DND-41 (cell line): ENCODE measurements around the gene GALK2.

Experiments
- EZH2 ChIP-seq: IDR thresholded peaks from 3 replicates; pipeline ENCODE4 v1.6.1; 2012; ENCODE audit warnings: borderline replicate concordance, low read depth, mild to moderate bottlenecking, moderate library complexity, low read length, inconsistent platforms; ENCODE audit not compliant: severe bottlenecking
- TF ChIP-seq, protein P1 (sequence below): IDR thresholded peaks from 2 replicates; pipeline ENCODE4 v1.5.1; 2012; ENCODE audit warnings: borderline replicate concordance, low read length, moderate library complexity, mild to moderate bottlenecking; ENCODE audit not compliant: poor library complexity, severe bottlenecking; ENCODE audit errors: extremely low read depth

DNA sequence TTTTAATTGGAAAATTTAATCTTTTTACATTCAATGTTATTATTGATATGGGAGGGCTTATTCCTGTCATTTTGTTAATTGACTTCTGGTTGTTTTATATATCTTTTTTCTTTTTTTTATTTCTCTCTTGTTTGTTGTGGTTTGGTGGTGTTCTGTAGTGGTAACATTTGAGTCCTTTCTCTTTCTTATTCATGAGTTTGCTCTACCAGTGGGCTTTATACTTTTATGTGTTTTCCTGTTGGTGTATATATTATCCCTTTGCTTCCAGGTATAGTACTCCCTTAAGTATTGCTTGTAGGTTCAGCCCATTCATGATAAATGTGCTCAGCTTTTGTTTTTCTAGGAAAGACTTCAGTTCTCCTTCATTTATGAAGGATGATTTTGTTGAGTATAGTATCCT lies 57.6 kb downstream of the GALK2 start:
- TF ChIP-seq, protein P1, sequence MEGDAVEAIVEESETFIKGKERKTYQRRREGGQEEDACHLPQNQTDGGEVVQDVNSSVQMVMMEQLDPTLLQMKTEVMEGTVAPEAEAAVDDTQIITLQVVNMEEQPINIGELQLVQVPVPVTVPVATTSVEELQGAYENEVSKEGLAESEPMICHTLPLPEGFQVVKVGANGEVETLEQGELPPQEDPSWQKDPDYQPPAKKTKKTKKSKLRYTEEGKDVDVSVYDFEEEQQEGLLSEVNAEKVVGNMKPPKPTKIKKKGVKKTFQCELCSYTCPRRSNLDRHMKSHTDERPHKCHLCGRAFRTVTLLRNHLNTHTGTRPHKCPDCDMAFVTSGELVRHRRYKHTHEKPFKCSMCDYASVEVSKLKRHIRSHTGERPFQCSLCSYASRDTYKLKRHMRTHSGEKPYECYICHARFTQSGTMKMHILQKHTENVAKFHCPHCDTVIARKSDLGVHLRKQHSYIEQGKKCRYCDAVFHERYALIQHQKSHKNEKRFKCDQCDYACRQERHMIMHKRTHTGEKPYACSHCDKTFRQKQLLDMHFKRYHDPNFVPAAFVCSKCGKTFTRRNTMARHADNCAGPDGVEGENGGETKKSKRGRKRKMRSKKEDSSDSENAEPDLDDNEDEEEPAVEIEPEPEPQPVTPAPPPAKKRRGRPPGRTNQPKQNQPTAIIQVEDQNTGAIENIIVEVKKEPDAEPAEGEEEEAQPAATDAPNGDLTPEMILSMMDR: no peak
- no peak for TF ChIP-seq EZH2
